Osteocyte (in vitro differentiated cells): ENCODE results near the gene NKAIN2. TPM values are rescaled to one million over a fixed set of nuclear protein-coding genes. Genes with fewer than 3 reads are reported as not detected.

ENCODE experiments used
- DNase-seq: peaks from one replicate; pipeline ENCODE4 v3.0.0; 2021; ENCODE audit warnings: mixed read lengths; ENCODE audit not compliant: unreplicated experiment; ENCODE audit errors: extremely low spot score
- H3K27ac Mint-ChIP-seq: one replicate; pipeline ENCODE4 v1.8.0; 2021; ENCODE audit warnings: mild to moderate bottlenecking, mixed read lengths; ENCODE audit not compliant: unreplicated experiment
- H3K27me3 Mint-ChIP-seq: one replicate; pipeline ENCODE4 v1.8.0; 2021; ENCODE audit warnings: mixed read lengths; ENCODE audit not compliant: unreplicated experiment
- H3K36me3 Mint-ChIP-seq: one replicate; pipeline ENCODE4 v1.8.0; 2021; ENCODE audit warnings: mixed read lengths; ENCODE audit not compliant: unreplicated experiment
- H3K4me1 Mint-ChIP-seq: one replicate; pipeline ENCODE4 v1.8.0; 2021; ENCODE audit warnings: mixed read lengths; ENCODE audit not compliant: unreplicated experiment
- H3K4me3 Mint-ChIP-seq: one replicate; pipeline ENCODE4 v1.8.0; 2021; ENCODE audit warnings: mild to moderate bottlenecking, moderate library complexity, mixed read lengths; ENCODE audit not compliant: unreplicated experiment
- H3K9me3 Mint-ChIP-seq: one replicate; pipeline ENCODE4 v1.8.0; 2021; ENCODE audit warnings: mixed read lengths; ENCODE audit not compliant: unreplicated experiment
- CTCF ChIP-seq: fragments of 200-600 bp; sonication (generic); IDR thresholded peaks from 2 replicates; pipeline ENCODE4 v1.5.0; 2021; ENCODE audit warnings: antibody characterized with exemption, mild to moderate bottlenecking, moderate library complexity
- total RNA-seq: library from RNA; stranded (reverse); gene quantifications from 2 replicates; pipeline ENCODE4 v1.2.1, GENCODE V29; 2021

The NKAIN2 gene
- total RNA-seq, 1 donor from 2014 or later = 17.8 TPM

GRCh38 chr6:124793398-124793797, 989.7 kb downstream of the NKAIN2 start:
- H3K27ac Mint-ChIP-seq = no peak overlapping the region
- no peak for DNase-seq
- peaks cover 6% of the 10 kb centered on the region for H3K36me3 Mint-ChIP-seq
- H3K27me3 Mint-ChIP-seq = no peaks in the 10 kb centered on the region
- TF ChIP-seq CTCF = peak; percentile 30
- H3K4me3 Mint-ChIP-seq = no peak overlapping the region
- H3K4me1 Mint-ChIP-seq = peaks cover 34% of the 10 kb centered on the region
- H3K9me3 Mint-ChIP-seq = peaks cover 12% of the 10 kb centered on the region

- Mint-ChIP-seq H3K4me3 (no peak overlapping the region), H3K36me3 (no peaks in the 10 kb centered on the region), H3K27ac (no peak overlapping the region), H3K4me1 (peaks cover 33% of the 10 kb centered on the region), H3K27me3 (no peaks in the 10 kb centered on the region), H3K9me3 (no peaks in the 10 kb centered on the region)
- TF ChIP-seq CTCF = peak; percentile 90
- no peak for DNase-seq
Measured at GRCh38 chr6:124795643-124796463, 992.2 kb downstream of the NKAIN2 start.

- TF ChIP-seq CTCF = no peak
- Mint-ChIP-seq H3K4me3 (no peak overlapping the region), H3K27me3 (no peaks in the 10 kb centered on the region), H3K27ac (peak overlapping the region; percentile 23), H3K9me3 (no peaks in the 10 kb centered on the region), H3K36me3 (no peaks in the 10 kb centered on the region), H3K4me1 (peaks cover 33% of the 10 kb centered on the region)
- no peak for DNase-seq
Measured at GRCh38 chr6:124796464-124796970, 992.9 kb downstream of the NKAIN2 start.

GRCh38 chr6:124797224-124797623, 993.6 kb downstream of the NKAIN2 start:
- peaks cover 33% of the 10 kb centered on the region for H3K4me1 Mint-ChIP-seq
- H3K9me3 Mint-ChIP-seq = no peaks in the 10 kb centered on the region
- TF ChIP-seq CTCF = no peak
- H3K36me3 Mint-ChIP-seq = no peaks in the 10 kb centered on the region
- H3K4me3 Mint-ChIP-seq = no peak overlapping the region
- no peaks in the 10 kb centered on the region for H3K27me3 Mint-ChIP-seq
- DNase-seq = no peak
- no peak overlapping the region for H3K27ac Mint-ChIP-seq

GRCh38 chr6:124798942-124799496, 995.4 kb downstream of the NKAIN2 start:
- no peak for DNase-seq
- H3K27me3 Mint-ChIP-seq = no peaks in the 10 kb centered on the region
- H3K4me3 Mint-ChIP-seq = no peak overlapping the region
- peaks cover 24% of the 10 kb centered on the region for H3K4me1 Mint-ChIP-seq
- no peaks in the 10 kb centered on the region for H3K9me3 Mint-ChIP-seq
- no peak overlapping the region for H3K27ac Mint-ChIP-seq
- no peaks in the 10 kb centered on the region for H3K36me3 Mint-ChIP-seq
- peak; percentile 54 for TF ChIP-seq CTCF
